ENCODE results near the gene CC2D1B. TPM values are rescaled to one million over a fixed set of nuclear protein-coding genes. Genes with fewer than 3 reads are reported as not detected.

Gene CC2D1B
- total RNA-seq, 1 experiment from 2014 or later: 24.3 TPM

- Histone ChIP-seq H3K4me2 (ENCODE audit: insufficient read depth, insufficient read length, low read length) (no peak overlapping the region), H2BK120ac (ENCODE audit: low read depth, low read length, poor library complexity, severe bottlenecking) (no peak overlapping the region), H3K23me2 (ENCODE audit: insufficient read length, low read depth, low read length, poor library complexity, severe bottlenecking) (no peaks in the 10 kb centered on the region), H4K20me1 (ENCODE audit: control insufficient read depth, insufficient read depth, insufficient read length) (no peaks in the 10 kb centered on the region), H4K8ac (replicated peaks; ENCODE audit: insufficient read length, low read depth, low read length) (no peak overlapping the region), H3K4me1 (ENCODE audit: insufficient read depth, low read length) (no peaks in the 10 kb centered on the region), H3K27me3 (ENCODE audit: insufficient read depth, low read length) (no peaks in the 10 kb centered on the region), H3K23ac (ENCODE audit: insufficient read length, low read depth, low read length) (no peak overlapping the region), H2BK12ac (ENCODE audit: insufficient read length, low read depth, low read length) (no peak overlapping the region), H3T11ph (ENCODE audit: low read length) (no peak overlapping the region), H2BK15ac (ENCODE audit: low read depth, low read length) (no peak overlapping the region), H2BK20ac (ENCODE audit: low read depth, low read length, poor library complexity, severe bottlenecking) (no peak overlapping the region), H3K79me2 (ENCODE audit: insufficient read depth, low read length) (no peaks in the 10 kb centered on the region), H4K5ac (ENCODE audit: insufficient read length, low read depth, low read length) (no peak overlapping the region), H3K9me3 (ENCODE audit: control insufficient read depth, low read depth, low read length) (no peaks in the 10 kb centered on the region), H2AFZ (ENCODE audit: low read length) (no peak overlapping the region), H3K18ac (ENCODE audit: insufficient read length, low read depth, low read length) (no peak overlapping the region), H3K9ac (ENCODE audit: extremely low read depth, insufficient read length, low read length) (no peak overlapping the region), H3K79me1 (ENCODE audit: insufficient read depth, low read depth, low read length, poor library complexity, severe bottlenecking) (no peaks in the 10 kb centered on the region), H3K14ac (ENCODE audit: insufficient read depth, low read length) (no peak overlapping the region), H2AK5ac (ENCODE audit: insufficient read length, low read length) (no peak overlapping the region), H2BK5ac (ENCODE audit: insufficient read length, low read length) (no peak overlapping the region), H4K91ac (ENCODE audit: insufficient read length, low read depth, low read length) (no peak overlapping the region), H3K4ac (ENCODE audit: low read depth, low read length) (no peak overlapping the region), H3K27ac (ENCODE audit: insufficient read length, low read depth, low read length) (no peak overlapping the region), H3K56ac (ENCODE audit: insufficient read length, low read depth, low read length) (no peak overlapping the region)
- Mint-ChIP-seq H3K36me3 (ENCODE audit: insufficient read depth in 1 of 3, low read depth in 3 of 3) (peaks cover 1 to 17% (median 15%) of the 10 kb centered on the region in 3 experiments; a peak in 6 of 7 replicates), H3K4me3 (no peak overlapping the region), H3K9me3 (no peaks in the 10 kb centered on the region), H3K27me3 (ENCODE audit: low read depth) (no peaks in the 10 kb centered on the region), H3K27ac (peak overlapping the region in 1 of 3 experiments; percentile 5; a peak in 1 of 7 replicates), H3K4me1 (peaks cover 3% of the 10 kb centered on the region in 2 experiments)
- no peak for DNase-seq
- no peak for TF ChIP-seq CTCF (conservative IDR thresholded peaks at IDR 0.05)
- no CpG with 5 or more reads among the region's 2 CpGs for WGBS (ENCODE audit: extremely low coverage, insufficient read length, low lambda C conversion rate)
These were observed 20.8 kb downstream of the CC2D1B start for GRCh38 chr1:52345252-52345651.

Data from H9 (cell line).